Mammary epithelial cell (primary cell): ENCODE measurements around the gene CAMTA1.

Experiments
- CTCF ChIP-seq, 2 donors: IDR thresholded peaks in 1 of 2; conservative IDR thresholded peaks in 1 of 2; 2 replicates each; pipeline ENCODE4 v1.5.1; 2011 to 2012; ENCODE audit warnings: inconsistent platforms in 2 of 2, low read length in 2 of 2, mild to moderate bottlenecking in 2 of 2, control low read depth in 1 of 2, low read depth in 1 of 2; ENCODE audit not compliant: insufficient read depth in 1 of 2; ENCODE audit errors: extremely low read depth in 1 of 2
- EZH2 ChIP-seq: IDR thresholded peaks from 2 replicates; pipeline ENCODE4 v1.6.1; 2012; ENCODE audit warnings: low read length, inconsistent platforms, borderline replicate concordance

DNA sequence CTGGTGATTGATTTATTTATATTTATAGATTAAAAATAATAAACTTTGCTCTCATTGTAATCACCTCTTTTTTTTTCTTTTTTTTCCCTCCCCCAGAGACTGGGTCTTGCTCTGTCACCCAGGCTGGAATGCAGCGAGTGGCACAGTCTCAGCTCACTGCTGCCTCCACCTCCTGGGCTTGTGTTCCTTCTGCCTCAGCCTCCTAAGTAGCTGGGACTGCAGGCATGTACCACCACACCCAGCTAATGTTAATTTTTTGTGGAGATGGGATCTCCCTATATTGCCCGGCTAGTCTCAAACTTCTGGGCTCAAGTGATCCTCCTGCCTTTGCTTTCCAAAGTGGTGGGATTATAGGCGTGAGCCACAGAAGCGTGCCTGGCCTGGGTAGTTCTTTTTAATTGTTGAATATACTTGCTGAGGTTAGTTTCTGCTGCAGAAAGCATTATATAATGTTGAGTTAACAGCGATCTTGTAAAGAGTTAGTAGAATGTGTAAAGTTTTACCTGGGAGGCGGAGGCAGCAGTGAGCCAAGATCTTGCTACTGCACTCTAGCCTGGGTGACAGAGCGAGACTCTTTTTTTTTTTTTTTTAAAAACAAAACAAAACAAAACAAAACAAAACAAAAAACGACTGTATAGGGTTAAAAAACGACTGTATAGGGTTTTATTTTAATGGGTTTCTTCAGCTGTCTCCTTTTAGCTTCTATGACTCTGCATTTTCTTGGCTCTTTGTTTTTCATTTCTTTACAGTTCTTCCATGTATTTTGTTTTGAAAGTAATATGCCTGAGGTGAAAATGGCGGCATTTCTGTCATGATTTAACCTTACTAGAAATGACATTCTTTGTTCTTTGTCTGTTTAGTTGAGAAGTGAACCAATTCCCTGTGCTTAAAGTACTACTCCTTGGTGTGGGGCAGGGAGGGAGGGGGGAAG, 82.7 kb downstream of the CAMTA1 start:
- TF ChIP-seq CTCF (conservative IDR thresholded peaks at IDR 0.05 in 1 of 2, IDR thresholded peaks at IDR 0.05 in 1 of 2; ENCODE audit: extremely low read depth in 1 of 2, insufficient read depth in 1 of 2, low read depth in 1 of 2, low read length in 2 of 2) (no peak), EZH2 (no peak)
